Stimulated activated CD8-positive, alpha-beta memory T cell treated with anti-CD3 and anti-CD28 coated beads, Interleukin-7, amount 100 ng/mL, for 48 hours (primary cell): ENCODE results near the gene C2CD3.
"Not testable (repeated sequence)": the region's sequence is repeated elsewhere in the genome, so short reads cannot be mapped to it uniquely, and the experiment has no call there.

Experiments
- DNase-seq, 2 donors: peaks; one replicate each; pipeline ENCODE4 v3.0.0-alpha.2; 2020; ENCODE audit warnings: low read depth in 1 of 2; ENCODE audit errors: extremely low read depth in 1 of 2

C2CD3 gene

DNA sequence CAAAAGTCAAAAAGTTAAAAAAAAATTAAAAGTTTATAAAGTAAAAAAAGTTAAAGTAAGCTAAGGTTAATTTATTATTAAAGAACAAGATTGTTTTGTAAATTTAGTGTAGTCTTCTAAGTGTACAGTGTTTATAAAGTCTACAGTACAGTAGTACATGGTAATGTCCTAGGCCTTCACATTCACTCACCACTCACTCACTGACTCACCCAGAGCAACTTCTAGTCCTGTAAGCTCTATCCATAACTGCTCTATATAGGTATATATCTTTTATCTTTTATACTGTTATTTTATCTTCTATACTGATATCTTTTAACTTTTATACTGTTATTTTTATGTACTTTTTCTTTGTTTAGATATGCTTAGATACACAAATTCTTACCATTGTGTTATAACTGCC is 11.2 kb downstream of the C2CD3 start:
- no peak for DNase-seq

- DNase-seq: no peak
Observed at GRCh38 chr11:74157169-74157568, 13.6 kb downstream of the C2CD3 start.

GRCh38 chr11:74154620-74155281 is 16.1 kb downstream of the C2CD3 start:
- DNase-seq: no peak

- no peak for DNase-seq
Observed at GRCh38 chr11:74153224-74153623, 17.6 kb downstream of the C2CD3 start.

DNA sequence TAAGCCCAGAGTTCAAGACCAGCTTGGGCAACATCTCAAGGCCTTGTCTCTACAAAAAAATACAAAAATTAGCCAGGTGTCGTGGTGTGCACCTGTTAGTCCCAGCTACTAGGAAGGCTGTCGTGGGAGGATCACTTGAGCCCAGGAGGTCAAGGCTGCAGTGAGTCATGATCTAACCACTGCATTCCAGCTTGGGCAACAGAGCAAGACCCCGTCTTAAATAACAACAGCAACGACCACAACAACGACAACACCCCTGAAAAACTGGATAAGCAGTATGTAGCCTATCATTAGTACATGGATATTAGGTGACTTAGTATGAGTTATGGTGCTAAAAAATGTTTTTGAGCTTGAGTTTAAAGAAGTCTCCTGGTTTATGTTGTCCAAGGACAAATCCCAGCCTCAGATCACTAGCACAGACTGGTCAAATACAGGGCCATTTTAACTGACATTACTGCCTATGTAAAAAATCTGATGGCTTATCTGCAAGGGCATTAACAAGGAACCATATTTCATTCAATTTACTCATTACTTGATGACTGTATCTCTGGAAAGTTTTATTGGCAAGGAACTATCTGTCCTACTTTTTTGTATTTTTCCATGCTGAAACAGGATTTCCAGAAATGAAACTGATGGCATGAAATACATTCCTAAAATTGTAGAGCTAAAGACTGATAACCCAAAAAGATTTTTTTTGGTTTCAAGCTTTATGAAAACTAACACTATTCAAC is 23.4 kb downstream of the C2CD3 start:
- DNase-seq: no peak

DNA sequence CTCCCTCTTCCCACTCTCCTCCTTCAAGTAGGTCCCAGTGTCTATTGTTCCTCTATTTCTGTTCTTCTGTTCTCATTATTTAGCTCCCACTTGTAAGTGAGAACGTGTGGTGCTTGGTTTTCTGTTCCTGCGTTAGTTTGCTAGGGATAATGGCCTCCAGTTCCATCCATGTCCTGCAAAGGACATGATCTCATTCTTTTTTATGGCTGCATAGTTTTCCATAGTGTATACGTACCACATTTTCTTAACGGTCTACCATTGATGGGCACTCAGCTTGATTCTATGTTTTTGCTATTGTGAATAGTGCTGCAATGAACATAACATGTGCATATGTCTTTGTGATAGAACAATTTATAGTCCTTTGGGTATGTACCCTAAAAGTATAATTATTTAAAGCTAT is 26.2 kb downstream of the C2CD3 start:
- no peak for DNase-seq

DNA sequence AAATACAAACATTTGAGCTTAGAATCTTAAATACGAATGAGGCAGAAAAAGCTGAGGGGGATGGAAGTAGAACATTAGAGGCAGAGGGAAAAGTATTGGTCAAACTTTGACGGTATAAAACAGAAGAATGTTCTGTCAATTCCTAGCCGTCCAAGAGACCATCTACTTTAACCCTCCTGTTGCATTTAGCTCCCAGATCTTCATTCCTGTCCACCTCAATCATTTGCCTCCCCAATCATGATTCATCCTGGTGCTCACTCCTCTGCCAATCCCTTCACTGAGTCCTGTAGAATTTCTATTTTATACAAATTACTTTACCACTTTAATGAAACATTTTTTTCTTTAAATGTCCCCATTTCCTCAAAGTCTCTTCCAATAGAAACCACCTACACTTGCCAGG is 28.2 kb downstream of the C2CD3 start:
- no peak for DNase-seq

GRCh38 chr11:74141908-74142307 is 28.9 kb downstream of the C2CD3 start:
- DNase-seq: no peak

GRCh38 chr11:74141241-74141695 is 29.5 kb downstream of the C2CD3 start:
- DNase-seq: no peak

DNA sequence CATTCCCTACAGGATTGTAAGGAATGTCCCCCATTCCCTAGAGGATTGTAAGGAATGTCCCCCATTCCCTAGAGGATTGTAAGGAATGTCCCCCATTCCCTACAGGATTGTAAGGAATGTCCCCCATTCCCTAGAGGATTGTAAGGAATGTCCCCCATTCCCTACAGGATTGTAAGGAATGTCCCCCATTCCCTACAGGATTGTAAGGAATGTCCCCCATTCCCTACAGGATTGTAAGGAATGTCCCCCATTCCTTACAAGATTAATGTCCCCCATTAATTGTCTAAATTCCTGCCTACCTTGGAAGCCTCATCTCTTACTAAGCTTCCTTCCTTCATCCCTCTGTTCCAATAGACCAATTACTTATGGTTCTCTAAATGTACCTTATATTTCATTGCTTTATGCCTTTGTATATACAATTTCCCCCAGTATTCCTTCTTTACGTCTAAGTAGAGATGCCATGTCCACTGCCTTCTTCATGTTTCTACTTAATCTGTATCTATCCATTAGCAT is 30.8 kb downstream of the C2CD3 start:
- DNase-seq: not testable (repeated sequence)

DNA sequence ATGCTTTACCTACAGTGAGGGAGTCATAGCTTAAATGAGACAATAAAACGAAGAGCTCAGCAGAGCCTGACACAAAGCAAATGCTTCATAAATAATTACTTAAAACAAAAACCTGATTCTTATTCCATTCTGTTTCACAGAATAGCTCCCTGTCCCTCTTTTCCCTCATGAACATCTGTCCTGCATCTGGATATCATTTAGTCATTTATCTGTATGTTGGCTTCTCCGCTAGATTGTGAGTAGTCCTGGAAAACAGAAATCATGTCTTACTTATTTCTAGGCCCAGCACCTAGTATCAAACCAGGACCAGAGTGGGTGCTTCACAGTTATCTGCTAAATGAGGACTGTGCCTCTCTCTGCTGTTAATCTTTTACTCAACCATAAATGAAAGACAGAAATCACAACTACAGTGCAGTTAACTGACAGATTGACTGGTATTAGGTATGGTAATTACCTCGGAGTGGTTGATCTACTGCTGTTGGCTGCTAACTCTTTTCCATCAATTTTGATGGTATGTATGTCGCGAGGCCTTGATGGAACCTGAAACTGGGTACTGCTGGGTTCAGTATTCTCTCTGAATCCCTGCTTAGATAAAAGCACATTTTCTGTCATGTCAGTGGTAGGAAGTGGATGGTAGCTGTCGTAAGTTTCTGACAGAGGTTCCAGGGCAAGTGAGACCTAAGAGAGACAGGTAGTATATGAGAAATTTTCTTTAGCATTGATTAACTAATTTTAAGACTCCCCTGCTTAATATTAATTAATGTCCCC is 31.5 kb downstream of the C2CD3 start:
- no peak for DNase-seq

DNA sequence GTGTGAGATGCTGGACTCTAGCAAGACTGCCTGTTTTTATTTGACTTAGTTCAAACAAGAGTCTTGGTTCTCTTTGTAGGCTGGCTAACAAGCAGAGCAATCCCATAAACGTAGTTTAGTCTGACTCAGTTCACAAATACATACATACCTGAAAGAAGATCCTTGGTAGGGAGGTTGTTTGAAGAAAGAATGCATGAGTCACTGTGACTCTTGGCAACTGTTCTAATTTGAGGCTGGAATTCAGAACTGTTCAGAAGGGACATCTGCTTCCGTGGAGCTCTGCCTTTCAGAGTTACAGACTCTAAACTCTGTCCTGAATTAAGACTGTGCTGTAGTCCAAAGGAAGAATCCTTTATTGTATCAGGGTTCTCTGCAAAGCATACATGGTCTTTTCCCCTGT is 32.2 kb downstream of the C2CD3 start:
- no peak for DNase-seq

DNA sequence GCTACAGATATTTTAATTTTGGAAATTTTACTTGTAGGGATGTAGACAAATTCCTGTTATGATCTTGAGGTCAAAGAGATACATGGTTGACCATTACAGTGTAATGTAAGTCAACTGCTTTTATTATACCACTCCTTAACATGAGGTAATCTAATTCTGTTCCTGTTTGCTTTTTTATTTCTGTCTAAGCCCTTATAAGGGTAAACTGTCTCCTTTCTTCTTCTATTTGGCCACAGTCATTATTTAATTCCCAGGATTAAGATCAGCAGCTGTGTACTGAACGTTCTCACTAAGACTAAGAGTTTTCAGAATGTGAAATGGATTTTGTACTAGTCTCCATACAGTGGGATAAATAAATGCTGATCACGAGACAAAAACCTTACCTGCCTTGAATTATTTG is 32.8 kb downstream of the C2CD3 start:
- DNase-seq: no peak

- no peak for DNase-seq
Observed at GRCh38 chr11:74135127-74135840, 35.5 kb downstream of the C2CD3 start.

GRCh38 chr11:74134661-74135060 is 36.1 kb downstream of the C2CD3 start:
- no peak for DNase-seq

GRCh38 chr11:74133436-74133835 is 37.4 kb downstream of the C2CD3 start:
- no peak for DNase-seq

DNA sequence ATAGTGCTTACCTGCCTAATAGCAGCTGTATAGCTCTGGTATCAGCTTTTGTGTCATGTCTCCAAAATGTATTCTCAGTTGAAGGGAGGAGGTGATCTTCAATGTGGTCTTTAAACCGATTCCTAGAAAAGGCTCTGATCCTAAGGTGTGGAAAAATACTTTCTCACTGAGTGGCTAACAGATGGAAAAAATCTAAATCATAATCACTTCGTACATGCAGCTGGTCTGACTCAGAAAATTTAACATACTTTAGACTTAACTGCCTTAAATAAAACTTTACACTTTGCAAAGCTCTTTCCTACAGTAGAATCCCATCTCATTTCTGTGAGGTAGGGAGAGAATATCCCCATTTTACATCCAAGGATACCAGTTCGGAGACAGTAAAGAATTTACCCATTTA is 38.0 kb downstream of the C2CD3 start:
- no peak for DNase-seq

DNA sequence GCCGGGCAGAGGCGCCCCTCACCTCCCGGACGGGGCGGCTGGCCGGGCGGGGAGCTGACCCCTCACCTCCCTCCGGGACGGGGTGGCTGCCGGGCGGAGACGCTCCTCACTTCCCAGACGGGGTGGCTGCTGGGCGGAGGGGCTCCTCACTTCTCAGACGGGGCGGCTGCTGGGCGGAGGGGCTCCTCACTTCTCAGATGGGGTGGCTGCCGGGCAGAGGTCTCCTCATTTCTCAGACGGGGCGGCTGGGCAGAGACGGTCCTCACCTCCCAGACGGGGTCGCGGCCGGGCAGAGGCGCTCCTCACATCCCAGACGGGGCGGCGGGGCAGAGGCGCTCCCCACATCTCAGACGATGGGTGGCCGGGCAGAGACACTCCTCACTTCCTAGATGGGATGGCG is 41.7 kb downstream of the C2CD3 start:
- DNase-seq: not testable (repeated sequence)

DNA sequence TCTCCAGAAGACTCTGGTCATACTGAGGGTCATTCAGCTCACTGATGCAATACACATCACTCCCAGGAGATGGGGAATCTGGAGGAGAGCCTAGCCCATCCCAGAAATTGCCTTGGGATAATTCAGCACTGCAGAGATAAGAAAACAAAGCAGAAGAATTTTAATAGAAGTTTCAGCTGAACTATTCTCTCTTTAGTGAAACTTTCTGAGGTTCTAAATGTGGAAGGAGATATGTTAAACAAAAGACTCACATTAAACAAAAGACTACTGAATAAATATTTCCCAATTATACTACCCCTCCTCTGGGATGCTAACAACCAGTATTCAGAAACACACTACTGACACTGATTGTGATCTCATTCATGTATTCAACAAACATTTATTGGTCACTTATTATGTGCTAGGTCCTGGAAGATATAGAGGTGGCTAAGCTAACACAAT is 47.8 kb downstream of the C2CD3 start:
- no peak for DNase-seq

DNA sequence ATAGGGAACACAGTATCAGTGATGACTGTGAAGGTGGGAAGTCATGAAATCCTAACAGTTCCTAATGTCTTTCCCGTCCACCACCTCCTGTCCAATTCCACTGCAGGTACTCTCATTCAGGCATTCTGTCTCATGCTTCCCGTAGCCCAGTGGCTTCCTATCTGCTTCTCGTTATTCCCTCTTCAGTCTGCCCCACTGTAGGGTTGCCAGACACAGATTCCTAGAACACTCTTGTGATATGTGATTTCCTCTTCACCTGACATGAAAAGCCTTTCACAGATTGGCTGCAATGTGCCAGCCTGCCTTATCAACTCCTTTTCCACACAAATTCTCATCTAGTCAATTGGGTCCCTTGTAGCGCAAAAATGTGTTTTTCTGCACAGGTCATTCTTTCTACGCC is 49.0 kb downstream of the C2CD3 start:
- no peak for DNase-seq
